Measurements from ENCODE around the gene GSTO2.

The GSTO2 gene

GRCh38 chr10:104344219-104344618 lies 75.2 kb downstream of the GSTO2 start:
- TF ChIP-seq EZH2 (IDR thresholded peaks at IDR 0.05; ENCODE audit: borderline replicate concordance, low read length) (no peak), CTCF (IDR thresholded peaks at IDR 0.05; ENCODE audit: low read length) (no peak)
- no peaks in the 10 kb centered on the region for H3K36me3 ChIP-seq (ENCODE audit: insufficient read depth, low read length)

DNA sequence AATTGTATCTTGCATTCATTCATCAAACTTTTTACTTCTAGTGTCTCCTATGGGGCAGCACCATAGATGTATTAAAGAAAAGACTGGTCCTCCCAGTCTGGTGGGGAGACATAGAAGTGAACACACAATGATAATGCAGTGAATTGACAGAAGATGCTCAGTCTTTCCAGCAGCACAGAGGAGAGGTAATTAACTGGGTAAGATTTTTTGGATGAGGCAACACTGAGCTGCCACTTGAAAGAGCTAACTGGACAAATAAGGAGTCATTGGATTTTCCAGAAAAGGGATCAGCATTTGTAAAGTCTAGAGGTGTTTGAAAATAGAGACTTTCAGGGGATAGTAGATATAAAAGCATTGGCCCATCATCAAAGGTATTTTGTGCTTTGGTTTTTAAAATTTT lies 76.5 kb downstream of the GSTO2 start:
- no peaks in the 10 kb centered on the region for H3K9me2 ChIP-seq (ENCODE audit: low read depth, low read length)
- TF ChIP-seq EZH2 (IDR thresholded peaks at IDR 0.05; ENCODE audit: borderline replicate concordance, low read length), result no peak
- no peak for TF ChIP-seq CTCF (IDR thresholded peaks at IDR 0.05; ENCODE audit: low read length)
- no peaks in the 10 kb centered on the region for H3K27me3 ChIP-seq (ENCODE audit: insufficient read depth, low read length)
- no peak overlapping the region for H3K9ac ChIP-seq (ENCODE audit: low read length)
- no peaks in the 10 kb centered on the region for H3K9me3 ChIP-seq (ENCODE audit: low read length)
- H3K4me2 ChIP-seq (ENCODE audit: low read length), result no peak overlapping the region
- no peak overlapping the region for H2AFZ ChIP-seq (ENCODE audit: low read length)
- H3K4me3 ChIP-seq (ENCODE audit: low read depth, low read length, poor library complexity, severe bottlenecking), result no peak overlapping the region
- H4K20me1 ChIP-seq (ENCODE audit: insufficient read depth, low read length), result no peaks in the 10 kb centered on the region
- no peaks in the 10 kb centered on the region for H3K79me2 ChIP-seq (ENCODE audit: insufficient read depth, low read length)
- H3K27ac ChIP-seq (ENCODE audit: low read depth, low read length, poor library complexity, severe bottlenecking), result no peak overlapping the region
- no peaks in the 10 kb centered on the region for H3K36me3 ChIP-seq (ENCODE audit: insufficient read depth, low read length)
- peaks cover 5% of the 10 kb centered on the region for H3K4me1 ChIP-seq (ENCODE audit: insufficient read depth, low read length, severe bottlenecking)
- H3F3A ChIP-seq (ENCODE audit: insufficient read depth, low read length), result no peaks in the 10 kb centered on the region

More at GRCh38 chr10:104344219-104344618, 75.2 kb downstream of the GSTO2 start:
- no peak overlapping the region for H2AFZ ChIP-seq (ENCODE audit: low read length)
- no peaks in the 10 kb centered on the region for H3K79me2 ChIP-seq (ENCODE audit: insufficient read depth, low read length)
- H3K4me3 ChIP-seq (ENCODE audit: low read depth, low read length, poor library complexity, severe bottlenecking), result no peak overlapping the region
- H3K9ac ChIP-seq (ENCODE audit: low read length), result no peak overlapping the region
- H3K4me1 ChIP-seq (ENCODE audit: insufficient read depth, low read length, severe bottlenecking), result peaks cover 3% of the 10 kb centered on the region
- no peak overlapping the region for H3K4me2 ChIP-seq (ENCODE audit: low read length)
- H3K27me3 ChIP-seq (ENCODE audit: insufficient read depth, low read length), result no peaks in the 10 kb centered on the region; the same call in none of the 2 replicates
- H3F3A ChIP-seq (ENCODE audit: insufficient read depth, low read length), result no peaks in the 10 kb centered on the region
- H3K9me3 ChIP-seq (ENCODE audit: low read length), result no peaks in the 10 kb centered on the region
- no peak overlapping the region for H3K27ac ChIP-seq (ENCODE audit: low read depth, low read length, poor library complexity, severe bottlenecking)
- H3K9me2 ChIP-seq (ENCODE audit: low read depth, low read length), result no peaks in the 10 kb centered on the region
- H4K20me1 ChIP-seq (ENCODE audit: insufficient read depth, low read length), result no peaks in the 10 kb centered on the region

DNA sequence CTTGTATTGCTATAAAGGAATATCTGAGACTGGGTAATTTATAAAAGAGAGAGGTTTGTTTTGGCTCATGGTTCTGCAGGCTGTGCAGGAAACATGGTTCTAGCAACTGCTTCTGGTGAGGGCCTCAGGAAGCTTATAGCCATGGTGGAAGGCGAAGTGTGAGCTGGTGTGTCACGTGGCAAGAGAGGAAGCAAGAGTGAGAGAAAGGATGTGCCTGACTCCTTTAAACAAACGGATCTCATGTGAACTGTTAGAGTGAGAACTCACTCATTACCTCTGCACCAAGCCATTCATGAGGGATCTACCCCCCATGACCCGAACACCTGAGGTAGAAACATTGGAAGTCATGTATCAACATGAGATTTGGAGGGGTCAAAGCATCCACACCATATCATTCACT lies 77.0 kb downstream of the GSTO2 start:
- H3K27ac ChIP-seq (ENCODE audit: low read depth, low read length, poor library complexity, severe bottlenecking), result no peak overlapping the region
- no peaks in the 10 kb centered on the region for H3K27me3 ChIP-seq (ENCODE audit: insufficient read depth, low read length)
- no peaks in the 10 kb centered on the region for H4K20me1 ChIP-seq (ENCODE audit: insufficient read depth, low read length)
- H3K36me3 ChIP-seq (ENCODE audit: insufficient read depth, low read length), result no peaks in the 10 kb centered on the region
- no peaks in the 10 kb centered on the region for H3F3A ChIP-seq (ENCODE audit: insufficient read depth, low read length)
- no peak overlapping the region for H3K9ac ChIP-seq (ENCODE audit: low read length)
- no peaks in the 10 kb centered on the region for H3K9me2 ChIP-seq (ENCODE audit: low read depth, low read length)
- H3K9me3 ChIP-seq (ENCODE audit: low read length), result no peaks in the 10 kb centered on the region
- no peaks in the 10 kb centered on the region for H3K79me2 ChIP-seq (ENCODE audit: insufficient read depth, low read length)
- H3K4me2 ChIP-seq (ENCODE audit: low read length), result no peak overlapping the region
- TF ChIP-seq EZH2 (IDR thresholded peaks at IDR 0.05; ENCODE audit: borderline replicate concordance, low read length) (no peak), CTCF (IDR thresholded peaks at IDR 0.05; ENCODE audit: low read length) (no peak)
- no peak overlapping the region for H2AFZ ChIP-seq (ENCODE audit: low read length)
- no peak overlapping the region for H3K4me3 ChIP-seq (ENCODE audit: low read depth, low read length, poor library complexity, severe bottlenecking)
- peaks cover 5% of the 10 kb centered on the region for H3K4me1 ChIP-seq (ENCODE audit: insufficient read depth, low read length, severe bottlenecking)
